SU-DHL-6 (cell line): ENCODE data around the gene PLEKHA8.

Source experiments
- EZH2phosphoT487 ChIP-seq: fragments of 200-600 bp; sonication (generic), shearing (Covaris generic); conservative IDR thresholded peaks from 2 replicates; pipeline ENCODE4 v1.6.1; 2018; ENCODE audit warnings: mild to moderate bottlenecking, antibody characterized with exemption, low read length, moderate library complexity, mixed read lengths
- TF ChIP-seq, protein P1 (sequence below): fragments of 200-600 bp; sonication (generic); IDR thresholded peaks from one replicate; pipeline ENCODE4 v1.5.1; 2017; ENCODE audit warnings: antibody characterized with exemption, mild to moderate bottlenecking, low read length, moderate library complexity; ENCODE audit not compliant: insufficient read depth, poor library complexity, severe bottlenecking

DNA sequence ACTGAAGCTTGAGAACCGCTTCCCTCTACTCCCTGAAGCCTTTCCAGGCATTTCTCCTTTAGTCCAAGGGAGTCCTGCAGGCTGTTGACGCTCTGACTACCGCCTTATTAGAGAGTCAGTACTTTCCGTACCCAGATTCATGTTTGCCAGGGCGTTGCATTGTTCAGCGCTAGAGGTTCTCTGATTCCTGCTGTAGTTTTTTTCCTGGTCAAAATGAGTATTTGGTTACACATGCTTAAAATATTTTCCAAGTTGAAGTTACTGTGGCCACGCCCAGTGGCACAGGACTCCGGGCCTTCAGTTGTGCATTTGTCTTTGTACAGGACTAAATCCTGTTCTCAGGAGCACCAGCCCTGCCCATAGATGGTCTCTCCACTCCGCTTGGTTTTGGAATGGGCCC is 114.5 kb downstream of the PLEKHA8 start:
- TF ChIP-seq, protein P1, sequence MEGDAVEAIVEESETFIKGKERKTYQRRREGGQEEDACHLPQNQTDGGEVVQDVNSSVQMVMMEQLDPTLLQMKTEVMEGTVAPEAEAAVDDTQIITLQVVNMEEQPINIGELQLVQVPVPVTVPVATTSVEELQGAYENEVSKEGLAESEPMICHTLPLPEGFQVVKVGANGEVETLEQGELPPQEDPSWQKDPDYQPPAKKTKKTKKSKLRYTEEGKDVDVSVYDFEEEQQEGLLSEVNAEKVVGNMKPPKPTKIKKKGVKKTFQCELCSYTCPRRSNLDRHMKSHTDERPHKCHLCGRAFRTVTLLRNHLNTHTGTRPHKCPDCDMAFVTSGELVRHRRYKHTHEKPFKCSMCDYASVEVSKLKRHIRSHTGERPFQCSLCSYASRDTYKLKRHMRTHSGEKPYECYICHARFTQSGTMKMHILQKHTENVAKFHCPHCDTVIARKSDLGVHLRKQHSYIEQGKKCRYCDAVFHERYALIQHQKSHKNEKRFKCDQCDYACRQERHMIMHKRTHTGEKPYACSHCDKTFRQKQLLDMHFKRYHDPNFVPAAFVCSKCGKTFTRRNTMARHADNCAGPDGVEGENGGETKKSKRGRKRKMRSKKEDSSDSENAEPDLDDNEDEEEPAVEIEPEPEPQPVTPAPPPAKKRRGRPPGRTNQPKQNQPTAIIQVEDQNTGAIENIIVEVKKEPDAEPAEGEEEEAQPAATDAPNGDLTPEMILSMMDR = no peak
- no peak for TF ChIP-seq EZH2phosphoT487
